Sigmoid colon (tissue), 4 donors: ENCODE measurements around the gene ICA1L.

Experiments
- CTCF ChIP-seq, 4 experiments: fragments of 450-650 bp in 3 of 4; fragments of 200-600 bp in 1 of 4; IDR thresholded peaks; one replicate each; pipeline ENCODE4 v1.5.1; 2016 to 2019; ENCODE audit warnings: antibody characterized with exemption in 4 of 4, mild to moderate bottlenecking in 3 of 4, moderate library complexity in 2 of 4
- EP300 ChIP-seq, 4 donors: sonication (generic); formaldehyde crosslinking; IDR thresholded peaks; one replicate each; pipeline ENCODE4 v1.6.1; 2017; ENCODE audit warnings: antibody characterized with exemption in 4 of 4
- POLR2AphosphoS5 ChIP-seq, 4 donors: sonication (generic); formaldehyde crosslinking; IDR thresholded peaks; one replicate each; pipeline ENCODE4 v1.6.1; 2017; ENCODE audit warnings: antibody characterized with exemption in 4 of 4

GRCh38 chr2:202847693-202848524 lies 23.7 kb downstream of the ICA1L start:
- TF ChIP-seq POLR2AphosphoS5 (IDR thresholded peaks at IDR 0.05) = no peak
- no peak for TF ChIP-seq EP300 (IDR thresholded peaks at IDR 0.05)
- TF ChIP-seq CTCF (IDR thresholded peaks at IDR 0.05) = no peak
